HFF-Myc (cell line): ENCODE results near the gene PHEX.

Experiments
- DNase-seq: peaks from one replicate; pipeline ENCODE4 v3.0.0-alpha.2; 2011; ENCODE audit warnings: low read depth; ENCODE audit errors: extremely low read depth
- H3K4me3 ChIP-seq: replicated peaks from 2 replicates; pipeline ENCODE4 v1.5.1; 2011; ENCODE audit warnings: low read depth, mild to moderate bottlenecking, control low read depth, low read length
- CTCF ChIP-seq: IDR thresholded peaks from 2 replicates; pipeline ENCODE4 v1.5.1; 2012; ENCODE audit warnings: mild to moderate bottlenecking, low read depth, low read length, control low read depth; ENCODE audit errors: missing control alignments

PHEX gene

GRCh38 chrX:22148565-22148964 lies 116.4 kb downstream of the PHEX start:
- no peak for TF ChIP-seq CTCF
- H3K4me3 ChIP-seq: no peak overlapping the region
- DNase-seq: no peak

GRCh38 chrX:22150371-22150770 lies 118.2 kb downstream of the PHEX start:
- no peak for DNase-seq
- H3K4me3 ChIP-seq: no peak overlapping the region
- no peak for TF ChIP-seq CTCF

- no peak for DNase-seq
- no peak overlapping the region for H3K4me3 ChIP-seq
- TF ChIP-seq CTCF: no peak
Measured at GRCh38 chrX:22155126-22155525, 123.0 kb downstream of the PHEX start.

DNA sequence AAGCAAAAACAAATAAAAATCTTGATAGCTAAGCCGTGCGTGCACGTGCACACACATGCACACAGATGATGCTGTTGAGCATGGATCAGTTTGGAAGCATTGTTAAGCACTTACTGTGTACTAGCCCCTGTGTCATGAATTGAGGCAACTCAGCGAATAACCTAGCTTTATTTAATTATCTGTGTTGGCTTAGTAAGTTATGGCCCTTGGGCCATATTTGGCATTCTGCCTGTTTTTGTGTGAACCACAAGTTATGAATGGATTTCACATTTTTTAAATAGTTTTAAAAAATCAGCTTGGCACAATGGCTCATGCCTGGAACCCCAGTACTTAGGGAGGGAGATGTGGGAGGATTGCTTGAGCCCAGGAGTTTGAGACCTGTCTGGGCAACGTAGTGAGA lies 126.9 kb downstream of the PHEX start:
- H3K4me3 ChIP-seq: no peak overlapping the region
- DNase-seq: no peak
- no peak for TF ChIP-seq CTCF

- DNase-seq: no peak
- H3K4me3 ChIP-seq: no peak overlapping the region
- TF ChIP-seq CTCF: no peak
Measured at GRCh38 chrX:22163326-22163725, 131.2 kb downstream of the PHEX start.

GRCh38 chrX:22164770-22165388 lies 132.8 kb downstream of the PHEX start:
- DNase-seq: no peak
- no peak for TF ChIP-seq CTCF
- H3K4me3 ChIP-seq: no peak overlapping the region

- DNase-seq: no peak
- TF ChIP-seq CTCF: no peak
Measured at GRCh38 chrX:22165732-22166457, 133.8 kb downstream of the PHEX start.

More at GRCh38 chrX:22165732-22166457, 133.8 kb downstream of the PHEX start:
- no peak overlapping the region for H3K4me3 ChIP-seq
